ENCODE data around the gene RGS5.
"Not testable (repeated sequence)": the region's sequence is repeated elsewhere in the genome, so short reads cannot be mapped to it uniquely, and the experiment has no call there.

The RGS5 gene, protein sequence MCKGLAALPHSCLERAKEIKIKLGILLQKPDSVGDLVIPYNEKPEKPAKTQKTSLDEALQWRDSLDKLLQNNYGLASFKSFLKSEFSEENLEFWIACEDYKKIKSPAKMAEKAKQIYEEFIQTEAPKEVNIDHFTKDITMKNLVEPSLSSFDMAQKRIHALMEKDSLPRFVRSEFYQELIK

DNA sequence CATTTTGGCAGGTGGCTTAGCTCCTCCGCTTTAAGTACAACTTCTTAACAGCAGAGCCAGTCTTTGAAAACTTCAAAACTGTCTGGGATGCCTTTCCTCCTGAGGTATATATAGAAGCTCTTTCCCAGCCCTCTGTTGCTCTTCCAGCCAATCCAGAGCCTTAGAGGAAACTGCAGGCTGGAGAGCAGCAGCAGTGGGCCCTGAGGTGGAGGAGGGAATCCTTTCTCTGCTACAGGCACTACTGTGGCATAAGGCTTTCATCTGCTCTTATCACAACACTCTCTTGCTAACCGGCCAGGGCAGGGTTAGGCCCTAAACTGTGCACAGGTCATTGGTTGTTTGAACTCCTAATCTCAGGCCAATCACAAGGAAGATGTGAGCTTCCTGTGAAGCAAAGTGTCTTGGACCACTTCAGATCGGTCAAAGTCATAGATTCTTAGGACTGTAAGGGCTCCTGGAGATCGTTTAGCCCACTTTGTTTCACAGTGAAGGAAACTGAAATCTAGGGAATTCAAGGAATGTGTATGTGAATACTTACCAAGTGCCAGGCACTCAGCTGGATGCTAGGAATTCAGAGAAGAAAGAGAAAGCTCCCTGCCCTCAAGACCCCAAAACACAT, at the start of gene RGS5:
Gene RGS5 (minus strand): TSS at position 84 of the 619 bp plus-strand sequence. CDS start 81 bp downstream, at position 3.
- no peak for DNase-seq (ENCODE audit: low spot score)

DNA sequence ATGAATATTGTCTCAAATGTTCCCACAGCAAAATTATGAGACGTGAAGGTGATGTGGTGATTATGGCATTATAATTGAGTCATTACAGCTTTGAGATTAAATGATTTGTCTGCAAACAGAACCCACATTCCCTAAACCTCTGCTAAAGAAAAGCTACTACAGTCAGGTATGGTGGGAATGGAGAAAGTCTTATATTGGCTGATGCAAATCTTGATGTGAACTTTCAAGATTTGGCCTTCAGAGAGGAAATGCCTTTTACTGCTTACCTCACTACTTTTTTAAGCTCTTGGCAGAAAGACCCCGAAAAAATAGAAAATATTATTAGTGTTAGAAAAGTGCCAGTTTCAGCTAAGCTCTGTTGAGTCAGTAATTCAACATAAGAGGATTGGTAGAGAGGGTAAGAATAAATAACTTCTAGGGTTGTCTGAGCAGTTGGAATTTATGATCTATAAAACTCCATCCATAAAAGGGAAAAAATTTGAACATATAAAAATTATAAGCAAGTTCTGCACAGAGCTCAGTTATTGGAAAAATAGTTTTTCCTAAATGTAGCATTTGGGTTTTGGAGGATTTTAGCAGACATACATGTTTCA, 47.8 kb upstream of the RGS5 start:
- no peak for DNase-seq (ENCODE audit: low spot score)

DNA sequence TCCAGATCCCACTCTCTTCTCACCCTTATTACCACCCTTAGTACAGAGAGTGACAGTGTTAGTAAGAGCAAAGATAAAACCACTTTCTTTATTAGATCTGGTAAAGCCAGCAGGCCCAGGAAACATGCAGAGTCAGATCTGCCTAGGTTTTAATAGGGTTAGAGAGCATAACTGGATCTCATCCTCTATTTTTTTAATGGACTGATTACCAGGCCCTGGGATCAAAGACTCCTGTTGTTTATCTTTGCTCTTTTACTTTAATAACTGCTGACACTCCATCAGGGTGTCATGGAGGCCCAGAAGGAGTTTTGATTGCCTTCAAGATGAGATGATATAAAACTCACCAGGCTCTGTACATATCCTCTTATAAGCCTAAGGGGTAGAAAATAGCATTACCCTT, 45.3 kb upstream of the RGS5 start:
- DNase-seq (ENCODE audit: low spot score), result no peak

DNA sequence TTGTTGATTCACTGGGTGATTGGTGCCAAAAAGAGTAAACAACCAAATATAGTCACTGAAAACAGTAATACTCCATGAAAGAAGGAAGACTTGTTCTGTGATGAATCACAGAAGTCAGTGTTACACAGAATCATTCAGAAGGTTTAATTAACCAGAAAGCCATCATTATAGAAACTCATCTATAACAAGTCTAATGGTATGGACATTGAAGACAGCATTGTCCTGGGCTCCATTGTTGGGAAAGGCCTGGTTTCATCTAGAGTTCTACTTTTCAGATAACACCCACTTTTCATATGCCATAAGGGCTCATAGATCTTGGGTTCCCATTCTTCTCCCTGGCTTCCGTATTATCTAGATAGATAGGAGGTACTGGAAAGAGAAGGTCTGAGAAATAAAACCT, 41.9 kb upstream of the RGS5 start:
- not testable (repeated sequence) for DNase-seq (ENCODE audit: low spot score)

DNA sequence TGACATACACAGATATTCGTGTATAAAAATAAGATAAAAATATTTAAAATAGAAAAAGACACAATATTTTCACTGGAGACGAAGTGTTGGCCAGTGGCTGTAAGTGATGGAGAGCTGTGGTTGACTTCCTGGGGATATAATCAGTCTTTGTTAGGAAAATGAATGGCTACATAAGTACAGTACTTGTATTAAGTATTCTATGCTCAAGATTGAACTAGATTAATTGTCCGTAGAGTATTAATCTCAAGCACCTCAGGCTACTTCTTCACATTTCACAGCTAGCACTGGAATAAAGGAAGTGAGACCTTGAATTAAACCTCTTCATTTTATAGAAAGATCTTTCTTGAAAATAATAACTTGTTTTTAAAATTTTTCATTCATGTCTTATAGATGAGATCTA, 39.0 kb upstream of the RGS5 start:
- DNase-seq (ENCODE audit: low spot score), result no peak

DNA sequence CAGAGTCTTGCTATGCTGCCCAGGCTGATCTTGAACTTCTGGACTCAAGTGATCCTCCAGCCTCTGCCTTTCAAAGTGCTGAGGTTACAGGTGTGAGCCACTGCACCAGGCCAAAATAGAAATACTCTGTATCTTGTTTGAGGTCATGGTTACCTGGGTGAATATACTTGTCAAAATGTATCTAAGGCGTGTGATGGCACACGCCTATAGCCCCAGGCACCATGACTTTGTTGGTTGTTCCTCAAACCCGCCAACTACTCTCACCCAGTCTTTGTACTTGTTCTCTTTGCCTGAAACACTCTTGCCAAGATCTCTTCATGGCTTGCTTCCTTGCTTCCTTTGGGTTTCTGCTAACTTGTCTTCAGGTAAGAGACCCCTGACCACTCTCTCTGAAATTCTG, 38.0 kb upstream of the RGS5 start:
- DNase-seq (ENCODE audit: low spot score), result no peak

DNA sequence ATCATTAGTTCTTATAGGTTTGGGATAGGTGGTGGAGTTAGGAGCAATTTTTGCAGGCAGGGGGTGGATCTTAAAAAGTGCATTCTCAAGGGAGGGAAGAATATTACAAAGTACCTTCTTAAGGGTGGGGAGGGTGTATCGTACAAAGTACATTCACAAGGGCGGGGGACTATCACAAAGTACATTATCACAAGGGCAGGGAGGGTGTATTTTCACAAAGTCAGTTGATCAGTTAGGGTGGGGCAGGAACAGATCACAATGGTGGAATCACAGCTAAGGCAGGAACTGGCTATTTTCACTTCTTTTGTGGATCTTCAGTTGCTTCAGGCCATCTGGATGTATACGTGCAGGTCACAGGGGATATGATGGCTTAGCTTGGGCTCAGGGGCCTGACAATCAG, 30.9 kb upstream of the RGS5 start:
- DNase-seq (ENCODE audit: low spot score), result not testable (repeated sequence)

DNA sequence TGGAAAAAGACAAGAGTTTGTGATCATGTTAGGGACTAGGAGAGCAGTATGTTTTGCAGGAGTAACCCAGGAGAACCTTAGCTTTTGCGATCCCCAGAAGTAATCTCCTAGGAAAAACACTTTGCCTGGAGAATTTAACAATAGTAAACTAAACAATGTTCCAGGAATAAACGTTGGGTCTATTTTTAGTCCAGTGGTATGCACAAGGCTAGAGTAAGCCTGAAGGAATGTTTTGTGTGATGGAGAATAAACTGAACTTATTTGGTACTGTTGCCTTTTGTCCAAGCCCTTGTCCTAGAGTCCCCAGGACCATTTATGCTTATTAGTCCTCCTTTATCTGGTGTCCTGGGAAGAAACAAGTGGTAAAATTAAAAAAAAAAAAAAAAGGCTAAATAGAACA, 28.7 kb upstream of the RGS5 start:
- no peak for DNase-seq (ENCODE audit: low spot score)

DNA sequence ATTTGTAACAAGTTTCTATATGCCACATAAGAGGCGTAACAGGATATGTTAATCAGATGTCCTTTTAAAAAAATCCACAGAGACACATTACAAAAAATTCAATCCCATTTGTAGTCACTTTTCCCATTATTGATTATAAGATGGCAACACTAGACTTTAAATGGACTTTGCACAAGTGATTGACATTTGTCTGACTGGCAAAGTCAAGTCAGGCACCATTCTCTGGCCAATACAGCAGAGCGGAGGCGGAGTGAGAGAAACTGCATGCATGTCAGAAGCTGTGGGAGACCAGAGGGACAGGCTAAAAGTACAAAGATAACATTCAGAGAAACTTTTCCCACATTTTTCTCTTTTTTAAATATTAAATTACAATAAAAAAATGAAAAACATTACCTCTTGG, 28.1 kb upstream of the RGS5 start:
- no peak for DNase-seq (ENCODE audit: low spot score)

DNA sequence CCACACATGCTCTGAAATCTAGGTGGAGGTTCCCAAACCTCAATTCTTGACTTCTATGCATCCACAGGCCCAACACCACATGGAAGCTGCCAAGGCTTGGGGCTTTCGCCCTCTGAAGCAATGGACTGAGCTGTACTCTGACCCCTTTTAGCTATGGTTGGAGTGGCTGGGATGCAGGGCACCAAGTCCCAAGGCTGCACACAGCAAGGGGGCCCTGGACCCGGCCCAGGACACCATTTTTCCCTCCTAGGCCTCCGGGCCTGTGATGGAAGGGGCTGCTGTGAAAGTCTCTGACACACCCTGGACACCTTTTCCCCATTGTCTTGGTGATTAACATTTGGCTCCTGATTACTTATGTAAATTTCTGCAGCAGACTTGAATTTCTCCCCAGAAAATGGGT, 25.6 kb upstream of the RGS5 start:
- DNase-seq (ENCODE audit: low spot score), result not testable (repeated sequence)

DNA sequence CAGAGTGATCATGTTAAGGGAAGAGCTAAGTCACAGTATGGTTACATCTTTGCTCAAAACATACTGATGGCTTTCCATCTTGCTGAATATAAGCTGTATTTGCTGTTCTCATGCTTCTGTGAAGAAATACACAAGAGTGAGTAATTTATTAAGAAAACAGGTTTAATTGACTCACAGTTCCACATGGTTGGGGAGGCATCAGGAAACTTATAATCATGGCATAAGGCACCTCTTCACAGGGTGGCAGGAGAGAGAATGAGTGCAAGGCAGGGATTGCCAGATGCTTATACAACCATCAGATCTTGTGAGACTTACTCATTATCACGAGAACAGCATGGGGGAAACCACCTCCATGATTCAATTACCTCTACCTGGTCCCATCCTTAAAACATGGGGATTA, 24.4 kb upstream of the RGS5 start:
- DNase-seq (ENCODE audit: low spot score), result no peak

DNA sequence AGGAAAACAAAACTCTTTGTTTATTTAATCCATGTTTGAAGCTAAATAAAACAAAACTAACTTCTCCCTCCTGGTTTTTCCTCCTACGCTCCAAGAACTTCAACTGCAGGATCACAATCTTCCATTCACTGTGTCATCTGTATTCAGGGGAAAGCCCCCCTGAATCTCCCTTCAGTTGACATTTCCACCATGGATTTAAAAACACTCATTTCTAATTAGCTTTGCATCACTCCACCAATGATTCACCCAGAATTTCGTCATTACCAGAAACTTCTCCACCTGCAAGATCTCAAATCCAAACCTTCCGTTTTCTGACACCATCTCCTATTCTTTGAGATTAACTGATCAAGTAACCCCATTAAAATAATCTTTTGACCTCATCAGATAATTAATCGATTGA, 10.9 kb upstream of the RGS5 start:
- DNase-seq (ENCODE audit: low spot score), result no peak

DNA sequence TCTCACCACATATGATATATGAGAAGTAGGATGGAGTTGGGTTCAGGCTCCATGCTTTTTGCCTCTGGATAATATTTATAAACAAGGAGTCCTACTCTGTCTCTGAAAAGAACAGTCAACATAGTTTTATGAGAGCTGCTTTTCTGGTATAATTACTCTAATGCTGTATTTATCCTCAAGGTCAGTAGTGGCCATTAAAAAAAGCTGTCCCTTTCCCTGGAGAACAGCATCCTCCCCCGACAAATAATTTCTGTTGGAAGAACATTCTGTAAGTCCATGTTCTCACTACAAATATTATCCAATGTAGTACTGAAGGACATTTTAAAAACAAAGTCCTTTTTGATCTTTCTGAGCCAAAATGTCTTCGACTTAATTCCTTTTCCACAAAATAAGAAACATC, 9.0 kb upstream of the RGS5 start:
- no peak for DNase-seq (ENCODE audit: low spot score)

DNA sequence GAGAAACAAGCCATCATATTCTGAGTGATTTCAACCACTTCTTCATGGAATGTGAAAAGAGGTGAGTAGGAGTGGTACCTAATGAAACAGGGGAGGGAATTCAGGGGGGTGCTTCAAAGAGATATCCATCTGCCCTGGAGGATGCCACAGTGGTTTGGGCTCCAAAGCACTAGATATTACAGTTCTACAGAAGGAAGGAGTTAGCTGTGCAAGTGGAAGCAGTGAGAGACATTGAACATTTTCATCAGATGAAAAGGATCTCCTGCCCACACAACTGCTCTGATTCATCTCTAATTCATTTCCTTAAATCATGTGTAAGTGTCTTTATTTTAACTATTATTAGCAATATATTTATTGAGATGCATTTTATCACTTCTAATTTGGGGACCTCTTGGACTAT, 2.8 kb upstream of the RGS5 start:
- DNase-seq (ENCODE audit: low spot score), result no peak

DNA sequence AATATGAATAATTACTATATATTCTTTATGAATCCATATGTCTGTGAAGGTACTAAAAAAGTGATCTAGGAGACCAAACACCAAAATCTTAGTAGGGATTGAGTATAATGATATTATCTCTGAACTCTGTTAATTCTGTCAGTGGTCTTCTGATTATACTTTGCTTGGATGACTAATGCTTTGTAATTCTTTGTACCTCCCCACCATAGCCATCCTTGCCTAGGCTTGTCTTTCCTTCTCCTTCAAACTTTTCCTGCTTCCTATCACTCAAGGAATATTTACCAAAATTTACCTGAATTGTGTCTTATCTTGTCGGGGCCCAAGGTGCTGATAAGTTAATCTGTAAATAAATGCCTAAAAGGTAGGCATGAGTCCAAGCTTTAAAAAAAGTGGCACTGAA, 845 bp upstream of the RGS5 start:
- no peak for DNase-seq (ENCODE audit: low spot score)

DNA sequence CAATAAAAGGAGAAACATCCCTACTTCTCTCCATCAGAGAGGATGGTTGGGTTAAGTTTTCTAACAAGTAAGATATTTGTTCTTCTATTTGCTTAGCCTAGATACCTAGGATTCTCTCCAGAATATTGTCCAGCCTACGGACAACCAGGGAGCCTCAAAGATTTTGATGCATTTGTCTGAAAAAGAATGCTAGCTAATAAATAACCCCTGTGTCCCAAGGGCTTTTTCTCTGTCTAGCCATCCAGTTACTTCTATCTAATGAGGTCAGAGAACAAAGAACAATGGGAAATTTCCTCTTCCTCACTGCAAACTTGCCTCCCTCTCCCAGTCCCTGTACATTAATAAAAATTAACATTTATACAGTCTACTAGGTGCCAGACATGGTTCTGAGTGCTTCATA, 810 bp downstream of the RGS5 start:
- no peak for DNase-seq (ENCODE audit: low spot score)

DNA sequence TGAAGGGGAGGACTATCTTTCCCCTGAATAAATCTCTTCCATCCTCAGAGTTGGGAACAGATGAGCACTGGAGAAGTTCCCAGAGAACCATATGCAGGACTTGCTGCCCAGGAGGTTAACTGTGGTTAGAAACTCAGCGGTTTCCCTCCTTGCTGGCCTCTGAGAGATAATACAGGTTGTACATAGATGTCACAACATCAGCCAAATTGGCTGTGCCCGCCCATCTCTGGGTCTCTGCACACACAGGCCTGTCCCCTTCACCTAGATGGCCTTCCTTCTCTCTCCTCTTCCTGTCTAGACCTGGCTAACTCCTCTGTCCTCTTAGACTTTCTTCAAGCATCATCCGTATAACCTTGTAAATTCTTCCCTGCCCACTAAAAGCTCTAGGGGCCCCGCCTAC, 5.7 kb downstream of the RGS5 start:
- DNase-seq (ENCODE audit: low spot score), result no peak

DNA sequence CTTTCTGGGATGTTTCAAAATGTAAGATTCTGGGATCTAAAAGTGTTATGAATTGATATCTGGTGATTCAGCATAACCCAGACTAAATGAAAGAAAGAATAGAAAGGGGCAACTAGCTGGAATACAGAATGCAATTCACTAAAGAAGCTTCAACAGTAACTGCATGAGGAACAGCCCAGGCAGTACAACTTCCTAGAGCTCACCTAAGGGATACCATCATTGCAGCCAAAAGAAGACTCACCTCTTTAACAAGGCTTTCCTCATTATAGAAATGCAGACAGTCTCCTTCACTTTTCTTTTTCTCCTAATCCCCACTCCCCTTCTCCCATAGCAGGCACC, 6.3 kb downstream of the RGS5 start:
- DNase-seq (ENCODE audit: low spot score), result no peak

DNA sequence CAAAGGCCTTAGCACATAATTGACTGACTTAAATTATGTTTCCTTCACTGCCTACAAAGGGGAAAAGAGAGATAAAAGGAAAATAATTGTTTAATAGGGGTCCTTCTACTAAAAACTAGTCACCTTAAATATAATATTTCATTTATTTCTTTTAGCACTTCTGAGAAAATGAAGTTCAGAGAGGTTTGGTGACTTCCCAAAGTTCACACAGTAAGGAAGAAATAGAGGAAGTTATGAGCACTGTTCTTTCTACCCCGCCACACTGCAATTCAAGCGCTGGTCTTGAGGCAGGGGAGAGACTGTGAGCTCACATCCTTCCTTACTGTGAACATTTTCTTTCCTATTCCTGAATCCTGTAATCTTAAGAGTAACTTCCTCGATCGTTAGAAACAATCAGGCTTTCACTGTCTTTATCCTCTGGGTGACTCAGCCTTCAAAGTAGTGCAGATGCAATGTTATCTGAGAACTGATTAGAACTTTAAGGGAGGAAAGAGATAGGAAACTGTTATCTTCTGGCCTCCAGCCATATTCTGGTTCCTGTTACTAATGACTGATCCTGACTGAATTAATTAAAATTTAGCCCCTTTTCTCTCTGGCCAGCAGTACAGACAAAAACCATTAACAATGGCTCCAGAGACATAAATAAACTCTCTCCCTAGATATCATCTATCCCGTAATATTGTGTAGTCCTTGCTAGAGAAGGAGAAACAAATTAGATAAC, 6.8 kb downstream of the RGS5 start:
- no peak for DNase-seq (ENCODE audit: low spot score)

DNA sequence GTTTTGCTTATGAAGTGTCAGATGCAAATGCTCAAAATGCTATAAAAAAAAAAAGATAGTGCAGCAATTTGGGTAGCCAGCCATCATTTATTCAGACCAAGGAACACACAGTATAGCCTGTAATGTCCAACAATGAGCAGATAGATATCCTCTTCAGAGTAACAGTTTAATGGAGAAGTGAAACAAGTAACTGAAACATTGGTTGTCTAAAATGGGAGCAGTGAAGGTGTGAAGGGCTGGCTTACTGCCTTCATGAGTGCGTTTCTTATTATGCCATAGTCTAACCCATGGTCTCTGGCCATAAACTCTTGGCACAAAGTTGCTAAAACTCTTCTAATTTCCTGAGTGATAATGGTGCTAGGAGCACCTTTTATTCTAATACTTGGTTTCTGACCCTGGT, 11.4 kb downstream of the RGS5 start:
- no peak for DNase-seq (ENCODE audit: low spot score)

DNA sequence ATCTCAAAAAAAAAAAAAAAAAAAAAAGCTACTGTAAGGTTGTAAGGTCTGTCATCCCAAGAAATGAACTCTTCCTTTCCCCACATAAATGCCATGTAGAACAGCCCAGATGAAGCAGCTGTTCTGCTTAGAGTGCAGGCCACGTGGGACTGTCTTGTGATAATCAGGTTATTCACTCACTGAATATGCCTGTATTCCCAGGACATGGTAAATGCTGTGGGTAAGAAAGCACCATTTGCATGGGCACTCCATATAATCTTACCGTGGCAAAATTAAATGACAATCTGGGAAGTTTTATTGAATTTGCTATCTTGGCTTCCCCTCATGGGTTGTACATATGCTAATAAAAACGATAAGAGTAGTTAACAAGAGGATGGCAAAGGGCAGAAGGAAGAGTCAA, 13.8 kb downstream of the RGS5 start:
- no peak for DNase-seq (ENCODE audit: low spot score)

DNA sequence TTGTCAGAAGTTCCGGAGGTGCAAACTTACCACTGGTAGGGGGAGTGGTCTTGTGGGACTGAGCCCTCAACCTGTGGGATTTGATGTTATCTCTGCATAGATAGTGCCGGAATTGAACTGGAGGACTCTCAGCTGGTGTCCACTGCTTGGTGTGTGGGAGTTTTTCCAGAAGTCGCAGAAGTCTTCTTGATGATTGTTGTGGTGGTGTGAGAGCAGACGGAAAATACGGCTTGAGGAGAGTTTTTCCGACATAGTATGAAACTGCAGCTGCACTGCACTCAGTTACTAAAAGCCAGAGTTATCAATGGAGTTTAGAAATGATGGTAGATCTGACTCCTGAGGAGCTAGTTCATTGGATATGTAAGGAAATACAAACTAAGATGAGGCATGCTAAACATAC, 14.9 kb downstream of the RGS5 start:
- DNase-seq (ENCODE audit: low spot score), result no peak

DNA sequence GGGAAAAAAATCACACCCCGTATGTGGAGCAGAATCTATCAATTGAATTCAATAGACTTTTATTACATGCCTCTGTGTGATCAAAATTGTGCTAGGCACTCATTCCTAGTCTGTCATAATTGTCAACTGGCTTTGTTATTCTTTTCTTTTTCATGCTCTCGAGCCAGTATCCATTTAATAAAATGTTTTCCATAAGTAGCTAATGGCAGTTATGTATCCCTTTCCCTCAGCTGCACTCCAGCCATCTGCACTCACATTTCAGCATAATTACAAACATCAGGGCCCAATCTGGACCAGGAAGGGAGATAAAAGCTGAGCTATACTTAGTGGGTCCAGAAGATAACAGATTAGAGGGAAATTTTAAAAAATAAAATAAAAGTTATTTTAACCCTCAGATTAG, 15.9 kb downstream of the RGS5 start:
- DNase-seq (ENCODE audit: low spot score), result no peak
